ENCODE data around the gene ANXA5. TPM values are rescaled to one million over a fixed set of nuclear protein-coding genes. Genes with fewer than 3 reads are reported as not detected.

ANXA5 gene
- total and polyA plus RNA-seq, 2 experiments from 2014 or later: 508 to 718 TPM

- no peak for TF ChIP-seq EZH2 (IDR thresholded peaks at IDR 0.05; ENCODE audit: borderline replicate concordance)
- TF ChIP-seq EZH2phosphoT487 (IDR thresholded peaks at IDR 0.05; ENCODE audit: low read depth, severe bottlenecking, unreplicated experiment): no peak
- TF ChIP-seq, protein P1, sequence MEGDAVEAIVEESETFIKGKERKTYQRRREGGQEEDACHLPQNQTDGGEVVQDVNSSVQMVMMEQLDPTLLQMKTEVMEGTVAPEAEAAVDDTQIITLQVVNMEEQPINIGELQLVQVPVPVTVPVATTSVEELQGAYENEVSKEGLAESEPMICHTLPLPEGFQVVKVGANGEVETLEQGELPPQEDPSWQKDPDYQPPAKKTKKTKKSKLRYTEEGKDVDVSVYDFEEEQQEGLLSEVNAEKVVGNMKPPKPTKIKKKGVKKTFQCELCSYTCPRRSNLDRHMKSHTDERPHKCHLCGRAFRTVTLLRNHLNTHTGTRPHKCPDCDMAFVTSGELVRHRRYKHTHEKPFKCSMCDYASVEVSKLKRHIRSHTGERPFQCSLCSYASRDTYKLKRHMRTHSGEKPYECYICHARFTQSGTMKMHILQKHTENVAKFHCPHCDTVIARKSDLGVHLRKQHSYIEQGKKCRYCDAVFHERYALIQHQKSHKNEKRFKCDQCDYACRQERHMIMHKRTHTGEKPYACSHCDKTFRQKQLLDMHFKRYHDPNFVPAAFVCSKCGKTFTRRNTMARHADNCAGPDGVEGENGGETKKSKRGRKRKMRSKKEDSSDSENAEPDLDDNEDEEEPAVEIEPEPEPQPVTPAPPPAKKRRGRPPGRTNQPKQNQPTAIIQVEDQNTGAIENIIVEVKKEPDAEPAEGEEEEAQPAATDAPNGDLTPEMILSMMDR (IDR thresholded peaks at IDR 0.05; ENCODE audit: poor library complexity): no peak
- WGBS (ENCODE audit: low lambda C conversion rate, missing lambda C conversion rate): 95% methylated on average over 1 of the region's 1 CpG
These were observed 38.7 kb downstream of the ANXA5 start for GRCh38 chr4:121658125-121658524.

DNA sequence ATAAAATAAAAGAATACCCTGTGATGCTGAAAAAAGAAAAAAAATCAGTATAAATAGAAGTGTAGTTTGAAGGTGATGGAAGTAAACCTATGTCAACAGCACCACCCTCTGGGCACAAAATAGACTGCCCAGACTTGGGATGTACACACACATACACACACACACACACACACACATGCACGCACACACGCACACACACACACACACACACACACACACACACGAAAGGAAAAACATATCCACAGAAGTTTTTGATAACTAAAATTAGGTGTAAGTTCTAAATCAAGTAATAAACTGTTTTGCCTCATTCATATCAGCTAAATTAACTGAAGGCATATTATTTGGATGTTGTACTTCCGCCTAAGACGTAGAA is 40.5 kb downstream of the ANXA5 start:
- Histone ChIP-seq H4K20me1 (ENCODE audit: insufficient read depth, poor library complexity, severe bottlenecking) (no peaks in the 10 kb centered on the region), H3K4me2 (no peak overlapping the region), H3K9me3 (ENCODE audit: low read depth) (no peaks in the 10 kb centered on the region), H3K9me2 (replicated peaks; ENCODE audit: insufficient read depth) (no peaks in the 10 kb centered on the region), H3K4me1 (ENCODE audit: insufficient read depth) (no peaks in the 10 kb centered on the region), H3K79me2 (no peaks in the 10 kb centered on the region), H2AFZ (no peak overlapping the region), H3K4me3 (no peak overlapping the region), H3K27me3 (no peaks in the 10 kb centered on the region), H3K27ac (no peak overlapping the region), H3K36me3 (replicated peaks; ENCODE audit: insufficient read depth, low read depth) (no peaks in the 10 kb centered on the region)
- DNase-seq (ENCODE audit: low spot score): peak; percentile 77
- WGBS (ENCODE audit: low lambda C conversion rate, missing lambda C conversion rate): 47% methylated on average over 5 of the region's 5 CpGs
- TF ChIP-seq EZH2phosphoT487 (IDR thresholded peaks at IDR 0.05; ENCODE audit: low read depth, severe bottlenecking, unreplicated experiment) (no peak), EZH2 (IDR thresholded peaks at IDR 0.05; ENCODE audit: borderline replicate concordance) (no peak)
- TF ChIP-seq, protein P1 (IDR thresholded peaks at IDR 0.05; ENCODE audit: poor library complexity): peak; percentile 65

More at GRCh38 chr4:121658125-121658524, 38.7 kb downstream of the ANXA5 start:
- Histone ChIP-seq H3K4me1 (ENCODE audit: insufficient read depth) (no peaks in the 10 kb centered on the region), H3K4me3 (no peak overlapping the region), H2AFZ (no peak overlapping the region), H3K79me2 (no peaks in the 10 kb centered on the region), H3K4me2 (no peak overlapping the region), H4K20me1 (ENCODE audit: insufficient read depth, poor library complexity, severe bottlenecking) (no peaks in the 10 kb centered on the region), H3K9me2 (replicated peaks; ENCODE audit: insufficient read depth) (no peaks in the 10 kb centered on the region), H3K36me3 (replicated peaks; ENCODE audit: insufficient read depth, low read depth) (no peaks in the 10 kb centered on the region), H3K27ac (no peak overlapping the region), H3K27me3 (no peaks in the 10 kb centered on the region), H3K9me3 (ENCODE audit: low read depth) (no peaks in the 10 kb centered on the region)
- peak; percentile 12 for DNase-seq (ENCODE audit: low spot score)

DNA sequence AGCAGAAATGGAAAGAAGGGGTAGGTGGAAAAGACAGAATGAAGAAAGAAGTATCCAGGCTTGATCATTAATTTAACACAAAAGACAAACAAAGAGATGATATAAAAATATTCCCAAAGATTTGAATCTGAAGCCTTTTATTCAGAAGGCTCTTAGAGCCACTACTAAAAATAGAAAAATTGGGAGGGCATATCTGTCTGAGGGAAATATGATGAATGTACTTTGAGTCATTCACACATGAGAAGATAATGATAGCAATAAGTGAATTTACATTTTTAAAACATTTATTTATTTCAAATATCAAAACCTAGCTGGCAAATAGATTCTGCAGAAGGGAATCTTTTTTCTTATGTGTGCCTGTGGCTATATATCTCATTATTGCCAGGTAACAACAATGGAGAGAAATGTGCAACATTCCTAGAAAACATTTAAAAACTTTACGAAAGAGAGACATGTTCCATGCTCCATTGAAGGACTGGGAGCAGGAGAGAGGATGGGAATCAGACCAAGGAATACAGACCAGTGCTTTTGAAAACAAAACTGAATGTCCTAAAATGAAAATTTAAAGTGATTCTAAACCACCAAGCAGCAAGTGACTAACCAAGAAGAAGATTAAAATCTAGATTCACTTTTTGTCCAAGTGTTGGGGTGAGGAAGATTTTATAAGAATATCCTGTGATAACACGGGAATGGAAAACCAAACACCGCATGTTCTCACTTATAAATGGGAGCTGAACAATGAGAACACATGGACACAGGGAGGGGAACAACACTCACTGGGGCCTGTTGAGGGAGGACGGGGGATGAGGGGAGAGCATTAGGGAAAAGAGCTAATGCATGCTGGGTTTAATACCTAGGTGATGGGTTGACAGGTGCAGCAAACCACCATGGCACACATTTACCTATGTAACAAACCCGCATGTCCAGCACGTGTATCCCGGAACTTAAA is 41.2 kb downstream of the ANXA5 start:
- TF ChIP-seq, protein P1 (IDR thresholded peaks at IDR 0.05; ENCODE audit: poor library complexity): no peak
- TF ChIP-seq EZH2 (IDR thresholded peaks at IDR 0.05; ENCODE audit: borderline replicate concordance) (no peak), EZH2phosphoT487 (IDR thresholded peaks at IDR 0.05; ENCODE audit: low read depth, severe bottlenecking, unreplicated experiment) (no peak)
- Histone ChIP-seq H4K20me1 (ENCODE audit: insufficient read depth, poor library complexity, severe bottlenecking) (no peaks in the 10 kb centered on the region), H3K9me3 (ENCODE audit: low read depth) (no peaks in the 10 kb centered on the region), H2AFZ (no peak overlapping the region), H3K4me1 (ENCODE audit: insufficient read depth) (no peaks in the 10 kb centered on the region), H3K36me3 (replicated peaks; ENCODE audit: insufficient read depth, low read depth) (no peaks in the 10 kb centered on the region), H3K27me3 (no peaks in the 10 kb centered on the region), H3K9me2 (replicated peaks; ENCODE audit: insufficient read depth) (no peaks in the 10 kb centered on the region), H3K4me3 (no peak overlapping the region), H3K79me2 (no peaks in the 10 kb centered on the region), H3K27ac (no peak overlapping the region), H3K4me2 (no peak overlapping the region)
- 79% methylated on average over 7 of the region's 7 CpGs for WGBS (ENCODE audit: low lambda C conversion rate, missing lambda C conversion rate)
- no peak for DNase-seq (ENCODE audit: low spot score)

Measured in hepatocyte (in vitro differentiated cells).